HUES64 (cell line): ENCODE data around the gene PDE1C.

Experiments used
- H3K27ac ChIP-seq: 2 replicates; pipeline ENCODE4 v1.7.0; 2013; ENCODE audit warnings: low read depth, low read length, inconsistent platforms
- H3K27me3 ChIP-seq: 2 replicates; pipeline ENCODE4 v1.6.1; 2013; ENCODE audit warnings: mild to moderate bottlenecking, low read length; ENCODE audit not compliant: insufficient read depth
- H3K36me3 ChIP-seq: 2 replicates; pipeline ENCODE4 v1.6.1; 2013; ENCODE audit warnings: mild to moderate bottlenecking, low read length; ENCODE audit not compliant: insufficient read depth
- H3K4me1 ChIP-seq: 2 replicates; pipeline ENCODE4 v1.6.1; 2013; ENCODE audit warnings: mild to moderate bottlenecking, low read length, moderate library complexity; ENCODE audit not compliant: insufficient read depth
- H3K4me3 ChIP-seq: 2 replicates; pipeline ENCODE4 v1.5.1; 2013; ENCODE audit warnings: mild to moderate bottlenecking, low read length, moderate library complexity
- H3K9ac ChIP-seq: 2 replicates; pipeline ENCODE4 v1.6.1; 2013; ENCODE audit warnings: mild to moderate bottlenecking, low read depth, low read length
- H3K9me3 ChIP-seq: 2 replicates; pipeline ENCODE4 v1.6.1; 2013; ENCODE audit warnings: low read depth, low read length; ENCODE audit not compliant: insufficient read depth
- WGBS: fragments of 150-250, 120-280 bp; methylation state at CpG from one replicate; pipeline ENCODE4 v1.1.7; 2013; ENCODE audit warnings: missing lambda C conversion rate; 5-methylcytosine and 5-hydroxymethylcytosine counted together

Gene PDE1C

GRCh38 chr7:31828520-31828919 is 241.7 kb downstream of the PDE1C start:
- Histone ChIP-seq H3K27me3 (no peaks in the 10 kb centered on the region), H3K9me3 (no peaks in the 10 kb centered on the region), H3K4me1 (0 out of 2 replicates have a peak, but pooled peaks cover 5% of the 10 kb centered on the region)

GRCh38 chr7:31825576-31825975 is 244.6 kb downstream of the PDE1C start:
- no peaks in the 10 kb centered on the region for H3K9me3 ChIP-seq
- no peak overlapping the region for H3K4me3 ChIP-seq
- H3K36me3 ChIP-seq: no peaks in the 10 kb centered on the region
- H3K4me1 ChIP-seq: peaks cover 8% of the 10 kb centered on the region
- H3K9ac ChIP-seq: no peak overlapping the region
- H3K27ac ChIP-seq: no peak overlapping the region
- no peaks in the 10 kb centered on the region for H3K27me3 ChIP-seq

More at GRCh38 chr7:31828520-31828919, 241.7 kb downstream of the PDE1C start:
- no peak overlapping the region for H3K9ac ChIP-seq
- H3K36me3 ChIP-seq: no peaks in the 10 kb centered on the region
- H3K4me3 ChIP-seq: no peak overlapping the region
- H3K27ac ChIP-seq: no peak overlapping the region

GRCh38 chr7:31819031-31819430 is 251.2 kb downstream of the PDE1C start:
- 95% methylated on average over 5 of the region's 5 CpGs for WGBS

GRCh38 chr7:31816810-31817209 is 253.4 kb downstream of the PDE1C start:
- WGBS: 96% methylated on average over 4 of the region's 5 CpGs
- Histone ChIP-seq H3K27ac (no peak overlapping the region), H3K36me3 (no peaks in the 10 kb centered on the region), H3K9ac (no peak overlapping the region), H3K4me3 (no peak overlapping the region), H3K9me3 (no peaks in the 10 kb centered on the region), H3K4me1 (peaks cover 5% of the 10 kb centered on the region), H3K27me3 (no peaks in the 10 kb centered on the region; the same call in 1 of the 2 replicates)

More at GRCh38 chr7:31819031-31819430, 251.2 kb downstream of the PDE1C start:
- no peak overlapping the region for H3K27ac ChIP-seq
- H3K4me1 ChIP-seq: peaks cover 5% of the 10 kb centered on the region
- H3K36me3 ChIP-seq: no peaks in the 10 kb centered on the region
- no peaks in the 10 kb centered on the region for H3K9me3 ChIP-seq
- no peaks in the 10 kb centered on the region for H3K27me3 ChIP-seq
- H3K4me3 ChIP-seq: no peak overlapping the region
- H3K9ac ChIP-seq: no peak overlapping the region

GRCh38 chr7:31815796-31816195 is 254.4 kb downstream of the PDE1C start:
- H3K4me3 ChIP-seq: no peak overlapping the region
- peaks cover 5% of the 10 kb centered on the region for H3K4me1 ChIP-seq
- H3K27me3 ChIP-seq: no peaks in the 10 kb centered on the region; the same call in 1 of the 2 replicates
- no peaks in the 10 kb centered on the region for H3K9me3 ChIP-seq
- WGBS: 91% methylated on average over 9 of the region's 9 CpGs
- H3K36me3 ChIP-seq: no peaks in the 10 kb centered on the region
- H3K9ac ChIP-seq: no peak overlapping the region
- no peak overlapping the region for H3K27ac ChIP-seq

GRCh38 chr7:31814187-31814586 is 256.0 kb downstream of the PDE1C start:
- no peaks in the 10 kb centered on the region for H3K36me3 ChIP-seq
- WGBS: 90% methylated on average over 3 of the region's 3 CpGs
- H3K4me1 ChIP-seq: no peaks in the 10 kb centered on the region

GRCh38 chr7:31811650-31812461 is 258.4 kb downstream of the PDE1C start:
- Histone ChIP-seq H3K27ac (no peak overlapping the region), H3K9me3 (no peaks in the 10 kb centered on the region), H3K4me3 (no peak overlapping the region), H3K9ac (no peak overlapping the region), H3K27me3 (no peaks in the 10 kb centered on the region; the same call in 1 of the 2 replicates), H3K4me1 (no peaks in the 10 kb centered on the region), H3K36me3 (no peaks in the 10 kb centered on the region)
- WGBS: 88% methylated on average over 2 of the region's 3 CpGs

More at GRCh38 chr7:31814187-31814586, 256.0 kb downstream of the PDE1C start:
- H3K27me3 ChIP-seq: no peaks in the 10 kb centered on the region; the same call in 1 of the 2 replicates
- H3K4me3 ChIP-seq: no peak overlapping the region
- H3K9ac ChIP-seq: no peak overlapping the region
- no peak overlapping the region for H3K27ac ChIP-seq
- H3K9me3 ChIP-seq: no peaks in the 10 kb centered on the region

GRCh38 chr7:31805209-31805818 is 264.9 kb downstream of the PDE1C start:
- H3K4me3 ChIP-seq: no peak overlapping the region
- no peaks in the 10 kb centered on the region for H3K4me1 ChIP-seq
- peaks cover 4% of the 10 kb centered on the region; the same call in 1 of the 2 replicates for H3K27me3 ChIP-seq
- WGBS: 91% methylated on average over 1 of the region's 2 CpGs
- H3K36me3 ChIP-seq: no peaks in the 10 kb centered on the region
- H3K9ac ChIP-seq: no peak overlapping the region
- no peaks in the 10 kb centered on the region for H3K9me3 ChIP-seq
- H3K27ac ChIP-seq: no peak overlapping the region

GRCh38 chr7:31796375-31796774 is 273.8 kb downstream of the PDE1C start:
- no peaks in the 10 kb centered on the region for H3K4me1 ChIP-seq
- H3K4me3 ChIP-seq: no peak overlapping the region
- H3K27me3 ChIP-seq: peaks cover 12% of the 10 kb centered on the region
- no peaks in the 10 kb centered on the region for H3K36me3 ChIP-seq
- H3K9ac ChIP-seq: no peak overlapping the region
- no peak overlapping the region for H3K27ac ChIP-seq
- H3K9me3 ChIP-seq: no peaks in the 10 kb centered on the region
- WGBS: 86% methylated on average over 5 of the region's 5 CpGs

GRCh38 chr7:31794851-31795344 is 275.3 kb downstream of the PDE1C start:
- H3K27ac ChIP-seq: no peak overlapping the region
- H3K36me3 ChIP-seq: no peaks in the 10 kb centered on the region
- peaks cover 18% of the 10 kb centered on the region for H3K27me3 ChIP-seq
- no peaks in the 10 kb centered on the region for H3K9me3 ChIP-seq
- H3K9ac ChIP-seq: no peak overlapping the region
- WGBS: 100% methylated on average over 2 of the region's 2 CpGs
- no peaks in the 10 kb centered on the region for H3K4me1 ChIP-seq
- H3K4me3 ChIP-seq: no peak overlapping the region

GRCh38 chr7:31791881-31792280 is 278.3 kb downstream of the PDE1C start:
- no peaks in the 10 kb centered on the region for H3K36me3 ChIP-seq
- H3K9me3 ChIP-seq: no peaks in the 10 kb centered on the region
- H3K9ac ChIP-seq: no peak overlapping the region
- H3K27ac ChIP-seq: no peak overlapping the region
- peaks cover 32% of the 10 kb centered on the region for H3K27me3 ChIP-seq
- H3K4me1 ChIP-seq: no peaks in the 10 kb centered on the region
- 77% methylated on average over 2 of the region's 2 CpGs for WGBS
- no peak overlapping the region for H3K4me3 ChIP-seq
